ENCODE data around the gene ITPKC. TPM values are rescaled to one million over a fixed set of nuclear protein-coding genes. Genes with fewer than 3 reads are reported as not detected.

The ITPKC gene
- total and polyA plus RNA-seq, 9 of the 15 experiments (the other 6 are each of a cell fraction or from before 2014, with no cell fraction given): 0.08 to 9.3 (median 5.8) TPM

DNA sequence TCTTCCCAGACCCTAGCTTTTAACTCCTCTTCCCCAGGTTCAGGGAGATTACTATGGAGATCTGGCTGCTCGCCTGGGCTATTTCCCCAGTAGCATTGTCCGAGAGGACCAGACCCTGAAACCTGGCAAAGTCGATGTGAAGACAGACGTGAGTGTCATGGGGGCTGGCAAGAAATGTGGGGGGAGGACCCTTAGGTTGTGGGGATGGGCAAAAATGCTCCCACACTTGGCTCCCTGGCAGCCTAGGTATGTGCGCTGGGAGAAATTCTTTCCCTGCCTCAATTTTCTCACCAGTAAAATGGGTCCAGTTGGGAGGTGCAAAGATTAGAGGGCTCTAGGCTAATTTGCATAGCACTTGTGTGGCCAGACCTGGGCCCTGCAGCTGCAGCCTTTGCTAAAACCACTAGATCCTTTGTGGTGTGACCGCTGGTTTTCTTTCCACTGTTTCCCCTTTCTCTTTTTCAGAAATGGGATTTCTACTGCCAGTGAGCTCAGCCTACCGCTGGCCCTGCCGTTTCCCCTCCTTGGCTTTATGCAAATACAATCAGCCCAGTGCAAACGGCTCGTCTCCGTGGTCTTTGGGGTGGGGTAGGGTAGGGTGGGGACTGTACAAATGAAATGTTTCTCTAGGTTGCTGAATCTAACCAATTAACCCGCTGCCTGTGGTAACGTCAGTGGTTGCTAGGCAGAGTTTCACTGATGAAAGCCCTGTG lies 60.2 kb downstream of the ITPKC start (continued):
- 0 out of 2 replicates have a peak, but pooled peaks have one; percentile 54 for TF ChIP-seq NCOA1 (IDR thresholded peaks at IDR 0.05; ENCODE audit: low read depth)
- TF ChIP-seq ZNF766 (CRISPR knock-in tag; conservative IDR thresholded peaks at IDR 0.05): no peak
- no peak for TF ChIP-seq SIRT6 (IDR thresholded peaks at IDR 0.05; ENCODE audit: low read depth, low read length)
- TF ChIP-seq GTF2A2 (tag; IDR thresholded peaks at IDR 0.05): no peak
- TF ChIP-seq SMARCA5 (IDR thresholded peaks at IDR 0.05): peak; percentile 95
- TF ChIP-seq, protein P1, sequence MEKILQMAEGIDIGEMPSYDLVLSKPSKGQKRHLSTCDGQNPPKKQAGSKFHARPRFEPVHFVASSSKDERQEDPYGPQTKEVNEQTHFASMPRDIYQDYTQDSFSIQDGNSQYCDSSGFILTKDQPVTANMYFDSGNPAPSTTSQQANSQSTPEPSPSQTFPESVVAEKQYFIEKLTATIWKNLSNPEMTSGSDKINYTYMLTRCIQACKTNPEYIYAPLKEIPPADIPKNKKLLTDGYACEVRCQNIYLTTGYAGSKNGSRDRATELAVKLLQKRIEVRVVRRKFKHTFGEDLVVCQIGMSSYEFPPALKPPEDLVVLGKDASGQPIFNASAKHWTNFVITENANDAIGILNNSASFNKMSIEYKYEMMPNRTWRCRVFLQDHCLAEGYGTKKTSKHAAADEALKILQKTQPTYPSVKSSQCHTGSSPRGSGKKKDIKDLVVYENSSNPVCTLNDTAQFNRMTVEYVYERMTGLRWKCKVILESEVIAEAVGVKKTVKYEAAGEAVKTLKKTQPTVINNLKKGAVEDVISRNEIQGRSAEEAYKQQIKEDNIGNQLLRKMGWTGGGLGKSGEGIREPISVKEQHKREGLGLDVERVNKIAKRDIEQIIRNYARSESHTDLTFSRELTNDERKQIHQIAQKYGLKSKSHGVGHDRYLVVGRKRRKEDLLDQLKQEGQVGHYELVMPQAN (IDR thresholded peaks at IDR 0.05; ENCODE audit: borderline replicate concordance): peak; percentile 48; the same call in 1 of the 2 replicates
- TF ChIP-seq ZNF263 (CRISPR knock-in tag; IDR thresholded peaks at IDR 0.05; ENCODE audit: borderline replicate concordance): no peak
- no peak for TF ChIP-seq ZSCAN29 (IDR thresholded peaks at IDR 0.05)
- TF ChIP-seq ZKSCAN3 (CRISPR knock-in tag; IDR thresholded peaks at IDR 0.05): no peak
- no peak for TF ChIP-seq TAL1 (IDR thresholded peaks at IDR 0.05)
- TF ChIP-seq, protein P2, sequence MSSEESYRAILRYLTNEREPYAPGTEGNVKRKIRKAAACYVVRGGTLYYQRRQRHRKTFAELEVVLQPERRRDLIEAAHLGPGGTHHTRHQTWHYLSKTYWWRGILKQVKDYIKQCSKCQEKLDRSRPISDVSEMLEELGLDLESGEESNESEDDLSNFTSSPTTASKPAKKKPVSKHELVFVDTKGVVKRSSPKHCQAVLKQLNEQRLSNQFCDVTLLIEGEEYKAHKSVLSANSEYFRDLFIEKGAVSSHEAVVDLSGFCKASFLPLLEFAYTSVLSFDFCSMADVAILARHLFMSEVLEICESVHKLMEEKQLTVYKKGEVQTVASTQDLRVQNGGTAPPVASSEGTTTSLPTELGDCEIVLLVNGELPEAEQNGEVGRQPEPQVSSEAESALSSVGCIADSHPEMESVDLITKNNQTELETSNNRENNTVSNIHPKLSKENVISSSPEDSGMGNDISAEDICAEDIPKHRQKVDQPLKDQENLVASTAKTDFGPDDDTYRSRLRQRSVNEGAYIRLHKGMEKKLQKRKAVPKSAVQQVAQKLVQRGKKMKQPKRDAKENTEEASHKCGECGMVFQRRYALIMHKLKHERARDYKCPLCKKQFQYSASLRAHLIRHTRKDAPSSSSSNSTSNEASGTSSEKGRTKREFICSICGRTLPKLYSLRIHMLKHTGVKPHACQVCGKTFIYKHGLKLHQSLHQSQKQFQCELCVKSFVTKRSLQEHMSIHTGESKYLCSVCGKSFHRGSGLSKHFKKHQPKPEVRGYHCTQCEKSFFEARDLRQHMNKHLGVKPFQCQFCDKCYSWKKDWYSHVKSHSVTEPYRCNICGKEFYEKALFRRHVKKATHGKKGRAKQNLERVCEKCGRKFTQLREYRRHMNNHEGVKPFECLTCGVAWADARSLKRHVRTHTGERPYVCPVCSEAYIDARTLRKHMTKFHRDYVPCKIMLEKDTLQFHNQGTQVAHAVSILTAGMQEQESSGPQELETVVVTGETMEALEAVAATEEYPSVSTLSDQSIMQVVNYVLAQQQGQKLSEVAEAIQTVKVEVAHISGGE (CRISPR knock-in tag; IDR thresholded peaks at IDR 0.05): no peak
- TF ChIP-seq MYBL2 (IDR thresholded peaks at IDR 0.05; ENCODE audit: low read depth): no peak
- TF ChIP-seq MYBL2 (CRISPR knock-in tag; IDR thresholded peaks at IDR 0.05; ENCODE audit: borderline replicate concordance): no peak
- no peak for TF ChIP-seq KLF6 (CRISPR knock-in tag; IDR thresholded peaks at IDR 0.05; ENCODE audit: borderline replicate concordance)
- peak; percentile 74 for TF ChIP-seq NFYB (IDR thresholded peaks at IDR 0.05; ENCODE audit: extremely low read depth, insufficient read length)
- TF ChIP-seq ZKSCAN1 (IDR thresholded peaks at IDR 0.05; ENCODE audit: low read depth, low read length): no peak
- TF ChIP-seq ETS2 (tag; IDR thresholded peaks at IDR 0.05; ENCODE audit: borderline replicate concordance, poor library complexity, severe bottlenecking): no peak
- 0 out of 2 replicates have a peak, but pooled peaks have one; percentile 28 for TF ChIP-seq TEAD4 (IDR thresholded peaks at IDR 0.05; ENCODE audit: low read length)
- TF ChIP-seq TEAD4 (CRISPR knock-in tag; IDR thresholded peaks at IDR 0.05; ENCODE audit: borderline replicate concordance): no peak
- no peak for TF ChIP-seq TCF7 (IDR thresholded peaks at IDR 0.05; ENCODE audit: borderline replicate concordance)
- peak in 1 of 3 experiments; percentile 13 for TF ChIP-seq YY1 (IDR thresholded peaks at IDR 0.05; ENCODE audit: borderline replicate concordance in 1 of 3, control insufficient read depth in 1 of 3, extremely low read depth in 1 of 3, insufficient read depth in 3 of 3, insufficient read length in 1 of 3, insufficient replicate concordance in 2 of 3, low read depth in 1 of 3, low read length in 2 of 3)
